Activated T-helper 17 cell treated with anti-CD3 and anti-CD28 coated beads, Interleukin-2, amount 50 U/mL, for 72 hours (primary cell): ENCODE data around the gene ZNF595. TPM values are rescaled to one million over a fixed set of nuclear protein-coding genes. Genes with fewer than 3 reads are reported as not detected.
"Not testable (repeated sequence)": the region's sequence is repeated elsewhere in the genome, so short reads cannot be mapped to it uniquely, and the experiment has no call there.

Experiments used
- ATAC-seq: fragments of 150-1000 bp; cut with Tn5 transposase; replicated peaks from 2 replicates; pipeline ENCODE4 v1.10.0; 2021; ENCODE audit warnings: mild to moderate bottlenecking, moderate library complexity
- H3K27ac Mint-ChIP-seq: one replicate; pipeline ENCODE4 v1.8.0; 2022; ENCODE audit warnings: mixed read lengths
- H3K27me3 Mint-ChIP-seq: one replicate; pipeline ENCODE4 v1.8.0; 2022; ENCODE audit warnings: mixed read lengths
- H3K36me3 Mint-ChIP-seq: one replicate; pipeline ENCODE4 v1.8.0; 2022; ENCODE audit warnings: low read depth, mild to moderate bottlenecking, mixed read lengths
- H3K4me1 Mint-ChIP-seq: one replicate; pipeline ENCODE4 v1.8.0; 2022; ENCODE audit warnings: mixed read lengths
- H3K4me3 Mint-ChIP-seq: one replicate; pipeline ENCODE4 v1.8.0; 2022; ENCODE audit warnings: mild to moderate bottlenecking, mixed read lengths
- H3K9me3 Mint-ChIP-seq: one replicate; pipeline ENCODE4 v1.8.0; 2022; ENCODE audit warnings: mixed read lengths
- total RNA-seq, 2 donors: library from RNA; stranded (reverse); gene quantifications; one replicate each; pipeline ENCODE4 v1.2.3, GENCODE V29; 2022

Gene ZNF595
- total RNA-seq, 2 donors from 2014 or later = 1.8 to 7.1 TPM

DNA sequence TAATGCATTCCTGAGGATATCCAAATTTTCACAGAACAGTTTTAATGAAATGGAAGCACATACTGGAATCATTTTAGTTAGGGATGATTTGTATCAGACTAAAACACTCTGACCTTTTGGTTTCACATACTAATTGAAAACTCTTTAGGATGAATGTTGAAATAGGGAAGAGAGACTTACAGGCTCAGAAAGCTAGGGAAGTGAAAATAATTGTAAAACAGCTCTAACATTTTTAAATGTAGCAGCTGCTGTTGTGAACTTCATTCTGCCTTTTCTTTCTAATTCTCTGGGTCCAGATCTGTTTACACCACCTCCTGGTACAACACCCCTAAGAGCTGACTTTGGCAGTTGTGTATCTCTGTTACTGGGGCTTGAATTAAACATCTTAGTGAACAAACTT is 9.7 kb upstream of the ZNF595 start:
- not testable (repeated sequence) for H3K4me3 Mint-ChIP-seq, H3K36me3 Mint-ChIP-seq, H3K4me1 Mint-ChIP-seq, H3K27me3 Mint-ChIP-seq, H3K27ac Mint-ChIP-seq, H3K9me3 Mint-ChIP-seq, ATAC-seq

DNA sequence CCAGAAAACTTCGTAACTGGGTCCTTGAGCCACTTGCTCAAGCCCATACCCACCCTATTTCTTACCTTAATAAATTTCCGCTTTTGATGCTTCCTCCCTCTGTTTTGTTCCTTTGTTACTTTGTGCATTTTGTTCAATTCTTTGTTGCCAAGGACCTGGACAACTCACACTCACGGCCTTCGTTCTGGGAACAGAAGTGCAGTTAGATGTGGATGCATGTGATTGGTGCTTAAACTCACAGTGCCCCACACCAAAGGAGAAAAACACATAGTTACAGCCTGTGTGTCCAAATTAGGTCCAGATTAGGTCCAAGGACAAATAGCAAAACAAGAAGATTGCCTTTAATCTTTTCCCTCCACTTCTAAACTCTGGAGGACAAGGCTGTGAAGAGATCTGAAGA is 1.9 kb upstream of the ZNF595 start:
- not testable (repeated sequence) for H3K9me3 Mint-ChIP-seq, H3K27ac Mint-ChIP-seq, H3K27me3 Mint-ChIP-seq, H3K4me3 Mint-ChIP-seq, H3K36me3 Mint-ChIP-seq, H3K4me1 Mint-ChIP-seq, ATAC-seq

DNA sequence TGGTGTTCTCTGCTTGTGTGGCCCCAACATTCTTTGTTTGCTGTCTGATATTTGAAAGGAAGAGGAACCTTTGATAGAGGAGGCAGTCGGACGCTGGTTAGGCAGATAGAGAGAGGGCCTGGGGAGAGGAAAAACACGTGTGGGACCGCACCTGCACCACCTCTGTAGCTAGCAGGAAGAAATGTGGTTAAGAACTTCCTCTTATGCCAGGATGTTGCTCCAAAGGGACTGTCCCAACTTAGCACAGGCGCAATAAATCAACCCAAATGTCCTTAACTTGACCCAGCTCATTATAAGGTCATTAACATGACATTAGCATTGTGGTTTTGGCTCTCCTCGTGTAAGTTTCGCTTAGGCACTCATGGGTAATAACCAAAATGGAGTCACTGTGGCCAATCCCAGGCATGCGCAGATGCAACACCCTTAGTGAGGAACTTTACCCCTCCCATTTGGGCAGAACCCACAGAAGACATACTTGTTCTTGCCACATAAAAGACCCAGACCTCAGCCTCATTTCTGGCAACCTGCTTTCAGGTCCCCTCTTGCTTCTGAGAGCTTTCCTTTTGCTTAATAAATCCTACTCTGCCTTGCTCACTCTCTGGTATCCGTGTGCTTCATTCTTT is 1.4 kb upstream of the ZNF595 start:
- peak; percentile 71 for ATAC-seq
- H3K36me3 Mint-ChIP-seq, H3K9me3 Mint-ChIP-seq, H3K4me3 Mint-ChIP-seq, H3K27ac Mint-ChIP-seq, H3K27me3 Mint-ChIP-seq, H3K4me1 Mint-ChIP-seq: not testable (repeated sequence)

DNA sequence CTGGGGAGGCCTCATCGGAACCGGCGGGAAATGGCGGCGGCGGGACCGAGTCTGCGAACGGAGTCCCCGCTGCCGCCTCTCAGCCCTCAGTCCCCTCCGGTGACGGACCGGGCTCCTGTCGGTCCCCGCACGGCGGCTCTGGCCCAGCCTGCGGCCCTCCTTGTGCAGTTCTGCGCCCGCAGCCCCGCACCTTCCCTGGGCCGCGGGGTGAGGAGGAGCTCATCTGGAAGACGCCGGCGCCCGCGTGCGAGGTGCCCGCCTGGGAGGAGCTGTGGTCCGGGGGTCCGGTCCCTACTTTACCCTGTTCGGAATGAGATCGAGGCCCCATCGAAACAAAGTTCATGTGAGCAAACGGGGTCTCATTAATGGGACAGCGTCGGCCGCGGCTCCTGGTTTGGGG is 400 bp downstream of the ZNF595 start:
- H3K4me1 Mint-ChIP-seq, H3K27ac Mint-ChIP-seq, ATAC-seq, H3K36me3 Mint-ChIP-seq, H3K9me3 Mint-ChIP-seq, H3K4me3 Mint-ChIP-seq, H3K27me3 Mint-ChIP-seq: not testable (repeated sequence)

DNA sequence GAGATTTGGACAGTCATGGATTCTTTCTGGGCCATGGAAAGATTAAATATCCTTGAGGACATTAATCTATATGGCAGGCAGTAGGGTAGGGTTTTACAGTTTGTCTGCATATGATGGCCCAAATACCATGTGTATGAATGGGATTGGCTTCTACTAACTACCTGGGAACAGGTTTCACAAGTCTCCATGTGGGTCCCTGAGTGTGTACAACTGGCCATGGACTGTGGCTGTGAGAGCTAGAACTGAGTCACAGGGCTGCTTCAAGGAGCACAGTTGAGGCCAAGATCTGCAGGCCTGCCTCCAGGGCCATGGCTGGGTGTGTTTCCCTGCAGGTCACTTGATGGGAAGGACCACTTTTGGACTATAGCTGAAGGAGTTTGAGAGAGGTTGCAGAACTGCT is 11.6 kb downstream of the ZNF595 start:
- not testable (repeated sequence) for ATAC-seq, H3K4me3 Mint-ChIP-seq, H3K4me1 Mint-ChIP-seq

DNA sequence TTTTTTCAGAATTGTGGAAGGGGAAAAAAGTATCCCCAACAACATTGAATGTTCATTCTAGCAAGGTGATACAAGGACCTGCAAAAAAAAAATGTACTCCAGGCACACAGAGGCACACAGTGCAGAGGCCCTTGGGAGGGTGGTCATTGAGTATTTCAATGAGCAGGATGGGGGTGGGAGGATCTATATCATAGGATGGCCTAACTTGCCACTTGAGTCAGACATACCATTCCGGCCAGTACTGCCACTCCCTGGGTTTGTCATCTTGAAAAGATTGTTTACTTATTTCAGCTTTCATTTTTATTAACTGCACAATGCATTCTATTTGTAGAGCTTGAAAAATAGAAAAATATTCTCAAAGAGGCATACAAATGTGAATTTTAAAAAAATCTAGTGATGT is 18.7 kb downstream of the ZNF595 start:
- Mint-ChIP-seq H3K9me3 (peaks cover 31% of the 10 kb centered on the region), H3K27ac (no peak overlapping the region), H3K4me3 (no peak overlapping the region), H3K4me1 (peaks cover 4% of the 10 kb centered on the region), H3K27me3 (no peaks in the 10 kb centered on the region), H3K36me3 (peaks cover 63% of the 10 kb centered on the region)
- ATAC-seq = no peak

More for the DNA sequence above, 11.6 kb downstream of the ZNF595 start:
- not testable (repeated sequence) for H3K27me3 Mint-ChIP-seq, H3K27ac Mint-ChIP-seq
- Mint-ChIP-seq H3K9me3 (peaks cover 11% of the 10 kb centered on the region), H3K36me3 (peaks cover 12% of the 10 kb centered on the region)

DNA sequence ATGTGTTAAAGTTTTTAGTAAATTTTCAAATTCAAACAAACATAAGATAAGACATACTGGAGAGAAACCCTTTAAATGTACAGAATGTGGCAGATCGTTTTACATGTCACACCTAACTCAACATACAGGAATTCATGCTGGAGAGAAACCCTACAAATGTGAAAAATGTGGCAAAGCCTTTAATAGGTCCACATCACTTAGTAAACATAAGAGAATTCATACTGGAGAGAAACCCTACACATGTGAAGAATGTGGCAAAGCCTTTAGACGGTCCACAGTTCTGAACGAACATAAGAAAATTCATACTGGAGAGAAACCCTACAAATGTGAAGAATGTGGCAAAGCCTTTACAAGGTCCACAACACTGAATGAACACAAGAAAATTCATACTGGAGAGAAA is 32.8 kb downstream of the ZNF595 start:
- Mint-ChIP-seq H3K4me1 (no peaks in the 10 kb centered on the region), H3K4me3 (no peak overlapping the region), H3K27me3 (no peaks in the 10 kb centered on the region), H3K27ac (no peak overlapping the region), H3K9me3 (peaks cover 39% of the 10 kb centered on the region), H3K36me3 (peaks cover 43% of the 10 kb centered on the region)
- ATAC-seq = no peak

DNA sequence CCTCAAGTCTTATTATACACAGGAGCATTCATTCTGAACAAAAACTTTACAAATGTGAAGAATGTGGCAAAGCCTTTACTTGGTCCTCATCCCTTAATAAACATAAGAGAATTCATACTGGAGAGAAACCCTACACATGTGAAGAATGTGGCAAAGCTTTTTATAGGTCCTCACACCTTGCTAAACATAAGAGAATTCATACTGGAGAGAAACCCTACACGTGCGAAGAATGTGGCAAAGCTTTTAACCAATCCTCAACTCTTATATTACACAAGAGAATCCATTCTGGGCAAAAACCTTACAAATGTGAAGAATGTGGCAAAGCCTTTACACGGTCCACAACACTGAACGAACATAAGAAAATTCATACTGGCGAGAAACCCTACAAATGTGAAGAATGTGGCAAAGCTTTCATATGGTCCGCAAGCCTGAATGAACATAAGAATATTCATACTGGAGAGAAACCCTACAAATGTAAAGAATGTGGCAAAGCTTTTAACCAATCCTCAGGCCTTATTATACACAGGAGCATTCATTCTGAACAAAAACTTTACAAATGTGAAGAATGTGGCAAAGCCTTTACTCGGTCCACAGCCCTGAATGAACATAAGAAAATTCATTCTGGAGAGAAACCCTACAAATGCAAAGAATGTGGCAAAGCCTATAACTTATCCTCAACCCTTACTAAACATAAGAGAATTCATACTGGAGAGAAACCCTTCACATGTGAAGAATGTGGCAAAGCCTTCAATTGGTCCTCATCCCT is 33.6 kb downstream of the ZNF595 start:
- Mint-ChIP-seq H3K36me3 (peaks cover 35% of the 10 kb centered on the region), H3K9me3 (peaks cover 42% of the 10 kb centered on the region)
- ATAC-seq, H3K27me3 Mint-ChIP-seq, H3K4me1 Mint-ChIP-seq, H3K27ac Mint-ChIP-seq, H3K4me3 Mint-ChIP-seq: not testable (repeated sequence)

DNA sequence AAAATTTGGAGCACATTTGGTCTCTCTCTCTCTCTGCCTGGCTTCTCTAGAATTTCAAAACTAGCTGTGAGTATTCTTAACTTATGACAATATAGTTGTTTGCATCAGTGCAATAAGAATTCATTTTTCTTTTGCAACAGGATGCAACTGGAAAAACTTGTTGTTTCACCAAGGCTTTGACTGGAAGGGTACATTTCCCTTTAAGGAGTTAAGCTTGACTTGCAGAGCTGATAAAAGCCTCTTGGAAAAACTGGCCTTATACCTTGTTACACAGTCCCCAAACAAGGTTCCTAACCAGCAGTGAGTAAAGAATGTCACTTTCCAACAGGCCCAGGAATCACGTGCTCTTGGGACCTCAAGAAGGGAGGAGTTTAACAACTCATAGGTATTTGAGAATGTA is 45.3 kb downstream of the ZNF595 start:
- no peak for ATAC-seq
- Mint-ChIP-seq H3K9me3 (peaks cover 13% of the 10 kb centered on the region), H3K4me3 (no peak overlapping the region), H3K4me1 (no peaks in the 10 kb centered on the region), H3K27ac (no peak overlapping the region), H3K36me3 (no peaks in the 10 kb centered on the region), H3K27me3 (no peaks in the 10 kb centered on the region)

DNA sequence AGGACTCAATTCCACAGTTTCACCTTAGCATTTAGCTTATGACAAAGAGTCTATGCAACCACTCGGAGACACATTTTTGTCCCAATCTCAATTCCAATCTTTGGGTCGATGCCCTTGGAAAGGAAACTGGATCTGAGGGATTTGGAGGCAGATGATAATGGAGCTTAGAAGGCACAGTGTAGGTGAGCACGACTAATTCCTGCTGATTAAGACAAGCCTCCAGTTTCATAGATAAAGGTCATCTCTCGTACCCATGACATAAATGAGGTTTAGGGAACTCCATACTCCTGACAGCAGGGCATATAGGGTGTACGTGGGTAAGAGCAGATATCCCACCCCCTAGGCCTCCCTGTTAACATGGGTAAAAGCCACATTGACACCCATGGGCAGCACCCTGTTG is 46.7 kb downstream of the ZNF595 start:
- no peaks in the 10 kb centered on the region for H3K36me3 Mint-ChIP-seq
- H3K27me3 Mint-ChIP-seq = peaks cover 4% of the 10 kb centered on the region
- H3K9me3 Mint-ChIP-seq = peaks cover 17% of the 10 kb centered on the region
- no peak overlapping the region for H3K27ac Mint-ChIP-seq
- H3K4me3 Mint-ChIP-seq = no peak overlapping the region
- no peak for ATAC-seq
- H3K4me1 Mint-ChIP-seq = no peaks in the 10 kb centered on the region

DNA sequence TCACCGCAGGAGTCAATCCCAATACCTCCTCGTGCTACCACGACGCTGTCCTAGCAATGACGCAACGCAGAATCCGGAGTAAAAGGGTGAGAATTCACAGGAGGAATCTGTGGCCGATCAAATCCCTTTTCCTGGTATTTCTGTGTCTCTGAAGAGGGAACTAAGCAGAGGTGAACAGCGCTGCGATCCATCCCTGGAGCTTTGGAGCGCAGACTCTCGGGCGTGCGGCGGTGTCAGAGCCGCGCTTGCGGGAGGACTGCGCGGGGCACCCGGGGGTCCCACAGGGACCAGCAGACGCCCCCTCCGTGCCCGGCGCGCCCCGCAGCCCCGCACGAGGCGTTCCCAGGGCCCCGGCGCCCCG is 53.9 kb downstream of the ZNF595 start:
- H3K4me3 Mint-ChIP-seq = no peak overlapping the region
- ATAC-seq = no peak

DNA sequence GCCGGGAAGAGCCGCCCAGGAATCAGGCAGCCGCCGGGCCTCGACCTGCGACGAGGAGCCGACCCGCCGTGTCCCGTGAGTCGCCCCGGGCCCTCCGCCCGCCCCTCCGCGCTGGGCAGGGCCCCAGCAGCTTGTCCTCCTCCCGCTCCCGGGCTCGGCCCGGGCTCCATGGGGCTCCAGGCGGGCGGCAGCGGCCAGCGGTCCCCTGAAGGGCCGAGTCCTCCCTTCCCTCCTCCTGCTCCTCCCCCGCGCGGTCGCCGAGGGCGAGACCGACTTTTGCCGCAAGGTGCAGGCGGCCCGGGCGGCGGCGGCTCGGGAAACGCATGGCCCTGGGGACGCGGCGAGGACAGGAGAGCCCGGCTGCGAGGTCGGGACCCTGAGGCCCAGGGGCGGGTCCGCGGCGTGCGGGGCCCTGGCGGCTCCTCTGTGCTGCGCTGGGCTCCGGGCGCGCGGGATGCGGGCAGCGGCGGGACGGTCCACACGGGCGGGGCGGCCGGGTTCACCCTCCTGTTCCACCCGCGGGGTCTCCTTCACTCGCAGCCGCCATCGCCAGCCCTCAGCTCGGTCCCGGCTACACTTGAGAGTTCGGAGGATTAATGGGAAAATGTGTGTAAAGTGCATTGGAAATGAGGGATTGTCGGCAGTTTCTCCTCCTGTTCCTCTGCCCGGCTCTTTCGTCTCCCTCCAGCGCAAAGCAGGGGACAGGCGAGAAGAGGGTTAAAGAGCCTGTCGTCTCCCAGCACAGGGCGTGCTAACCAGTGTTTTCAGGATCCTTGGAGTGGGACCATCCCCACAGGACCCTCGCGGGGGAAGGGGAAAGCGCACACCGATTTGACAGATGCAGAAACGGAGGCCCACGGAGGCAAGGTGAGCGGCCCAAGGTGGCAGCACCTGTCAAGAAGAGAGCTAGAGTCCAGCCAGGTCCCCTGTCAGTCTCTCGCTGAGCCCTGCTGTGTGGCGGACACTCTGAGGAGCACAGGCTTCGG is 54.6 kb downstream of the ZNF595 start:
- Mint-ChIP-seq H3K27ac (no peak overlapping the region), H3K4me3 (no peak overlapping the region), H3K9me3 (peaks cover 33% of the 10 kb centered on the region), H3K4me1 (no peaks in the 10 kb centered on the region), H3K27me3 (peaks cover 47% of the 10 kb centered on the region), H3K36me3 (peaks cover 6% of the 10 kb centered on the region)
- no peak for ATAC-seq

More for the DNA sequence above, 53.9 kb downstream of the ZNF595 start:
- H3K9me3 Mint-ChIP-seq = peaks cover 36% of the 10 kb centered on the region
- H3K27ac Mint-ChIP-seq = no peak overlapping the region
- no peaks in the 10 kb centered on the region for H3K4me1 Mint-ChIP-seq
- peaks cover 47% of the 10 kb centered on the region for H3K27me3 Mint-ChIP-seq
- H3K36me3 Mint-ChIP-seq = peaks cover 6% of the 10 kb centered on the region

DNA sequence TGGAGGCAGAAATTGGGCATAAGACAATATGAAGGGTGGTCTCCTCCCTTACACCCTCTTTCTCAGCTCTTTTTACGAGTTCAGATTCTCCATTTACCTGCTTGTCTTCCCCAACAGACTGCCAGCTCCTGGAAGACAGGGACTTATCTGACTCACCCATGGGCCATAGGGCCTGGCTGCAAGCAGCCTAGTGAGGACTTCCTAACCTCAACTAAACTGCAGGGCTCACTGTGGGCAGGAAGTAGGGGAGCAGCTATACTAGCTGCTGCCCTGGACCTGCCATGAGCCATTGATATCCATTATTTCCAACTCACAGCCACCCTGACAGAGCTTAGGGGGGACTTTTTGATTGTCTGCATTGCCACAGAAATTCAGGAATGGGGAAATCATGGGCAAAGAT is 59.6 kb downstream of the ZNF595 start:
- ATAC-seq = no peak
- no peak overlapping the region for H3K27ac Mint-ChIP-seq
- no peak overlapping the region for H3K4me3 Mint-ChIP-seq
- H3K27me3 Mint-ChIP-seq = peaks cover 30% of the 10 kb centered on the region
- peaks cover 5% of the 10 kb centered on the region for H3K36me3 Mint-ChIP-seq
- peaks cover 31% of the 10 kb centered on the region for H3K9me3 Mint-ChIP-seq
- peaks cover 5% of the 10 kb centered on the region for H3K4me1 Mint-ChIP-seq

DNA sequence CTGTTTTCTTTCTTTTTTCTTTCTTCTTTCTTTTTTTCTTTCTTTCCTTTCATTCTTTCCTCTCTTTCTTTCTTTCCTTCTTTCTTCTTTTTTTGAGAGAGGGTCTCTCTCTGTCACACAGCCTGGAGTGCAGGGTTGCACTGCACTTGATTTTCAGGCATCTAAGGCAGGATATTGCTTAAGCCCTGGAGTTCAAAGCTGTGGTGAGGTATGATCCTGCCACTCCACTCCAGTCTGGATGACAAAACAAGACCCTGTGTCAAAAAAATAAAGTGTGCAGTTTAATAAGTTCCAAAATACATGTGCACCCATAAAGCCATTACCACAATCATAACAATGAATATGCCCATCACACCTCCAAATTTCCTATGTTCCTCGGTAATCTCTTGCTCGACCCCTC is 60.6 kb downstream of the ZNF595 start:
- no peak overlapping the region for H3K27ac Mint-ChIP-seq
- no peaks in the 10 kb centered on the region for H3K36me3 Mint-ChIP-seq
- H3K9me3 Mint-ChIP-seq = peaks cover 25% of the 10 kb centered on the region
- no peak for ATAC-seq
- peaks cover 21% of the 10 kb centered on the region for H3K27me3 Mint-ChIP-seq
- H3K4me3 Mint-ChIP-seq = no peak overlapping the region
- peaks cover 5% of the 10 kb centered on the region for H3K4me1 Mint-ChIP-seq

DNA sequence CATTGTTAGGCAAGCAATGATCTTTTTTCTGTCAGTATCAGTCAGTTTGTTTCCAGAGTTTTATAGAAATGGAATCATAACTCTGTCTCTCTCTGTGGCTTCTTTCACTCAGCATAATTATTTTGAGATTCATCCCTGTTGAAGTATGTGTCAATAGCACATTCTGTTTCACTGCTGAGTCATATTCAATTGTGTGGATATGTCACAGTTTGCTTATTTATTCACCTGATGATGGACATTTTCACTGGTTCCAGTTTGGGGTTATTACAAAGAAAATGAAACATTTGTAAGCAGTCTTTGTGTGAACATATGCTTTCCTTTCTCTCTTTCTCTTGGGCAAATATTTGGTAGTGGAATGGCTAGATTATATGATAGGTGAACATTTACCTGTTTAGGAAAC is 61.0 kb downstream of the ZNF595 start:
- H3K27me3 Mint-ChIP-seq = peaks cover 17% of the 10 kb centered on the region
- H3K27ac Mint-ChIP-seq = no peak overlapping the region
- no peaks in the 10 kb centered on the region for H3K36me3 Mint-ChIP-seq
- peaks cover 5% of the 10 kb centered on the region for H3K4me1 Mint-ChIP-seq
- ATAC-seq = peak; percentile 72
- H3K4me3 Mint-ChIP-seq = no peak overlapping the region
- H3K9me3 Mint-ChIP-seq = peaks cover 22% of the 10 kb centered on the region
